Right atrium auricular region (tissue), 2 donors: ENCODE data around the gene EIF2S3B. TPM values are rescaled to one million over a fixed set of nuclear protein-coding genes. Genes with fewer than 3 reads are reported as not detected.

Experiments
- DNase-seq: peaks from one replicate; pipeline ENCODE4 v3.0.0-alpha.2; 2019; ENCODE audit warnings: low spot score
- H3K27ac ChIP-seq, 2 donors: fragments of 200-600 bp; sonication (generic); 1 replicate in 1 of 2; 2 replicates in 1 of 2; pipeline ENCODE4 v1.5.1; 2016 to 2019
- H3K27me3 ChIP-seq, 2 donors: fragments of 200-600 bp; sonication (generic); one replicate each; pipeline versions ENCODE4 v1.5.1 to v1.6.0; 2017 to 2019
- H3K36me3 ChIP-seq: fragments of 200-600 bp; sonication (generic); one replicate; pipeline ENCODE4 v1.5.1; 2016
- H3K4me1 ChIP-seq, 2 donors: fragments of 200-600 bp; sonication (generic); one replicate each; pipeline versions ENCODE4 v1.5.1 to v1.6.0; 2017 to 2019
- H3K4me3 ChIP-seq, 2 donors: fragments of 200-600 bp; sonication (generic); 1 replicate in 1 of 2; 2 replicates in 1 of 2; pipeline ENCODE4 v1.5.1; 2017 to 2019; ENCODE audit warnings: mild to moderate bottlenecking in 1 of 2, moderate library complexity in 1 of 2
- H3K9me3 ChIP-seq, 2 donors: fragments of 200-600 bp; sonication (generic); one replicate each; pipeline ENCODE4 v1.5.1; 2019
- CTCF ChIP-seq, 2 donors: fragments of 200-600 bp; sonication (generic); IDR thresholded peaks; one replicate each; pipeline ENCODE4 v1.5.1; 2019; ENCODE audit warnings: antibody characterized with exemption in 2 of 2
- total RNA-seq, 2 donors: library from RNA; depleted of rRNA; stranded (reverse); fragments of >200 nt; gene quantifications; one replicate each; pipeline ENCODE4 v1.1.0, GENCODE V29; 2016

The EIF2S3B gene
- total RNA-seq, 2 donors from 2014 or later = not detected

- Histone ChIP-seq H3K27me3 (no peaks in the 10 kb centered on the region), H3K36me3 (no peaks in the 10 kb centered on the region), H3K4me1 (no peaks in the 10 kb centered on the region), H3K27ac (no peak overlapping the region), H3K4me3 (no peak overlapping the region), H3K9me3 (no peaks in the 10 kb centered on the region)
- DNase-seq = no peak
- TF ChIP-seq CTCF (IDR thresholded peaks at IDR 0.05) = no peak
Measured at GRCh38 chr12:10557766-10558165, 52.1 kb downstream of the EIF2S3B start.

Other genes starting within 250 kb of the EIF2S3B start
- under 1 TPM; 0.82 to 0.94 TPM for gene KLRD1, start 198.0 kb upstream of the EIF2S3B start, total RNA-seq
- gene KLRK1, start 115.8 kb upstream of the EIF2S3B start, total RNA-seq = under 1 TPM; 0.28 to 0.59 TPM
- not detected for gene KLRC4, start 96.1 kb upstream of the EIF2S3B start, total RNA-seq
- not detected for gene KLRC3, start 85.3 kb upstream of the EIF2S3B start, total RNA-seq
- gene KLRC2, start 69.9 kb upstream of the EIF2S3B start, total RNA-seq = not detected
- gene KLRC1, start 52.5 kb upstream of the EIF2S3B start, total RNA-seq = under 1 TPM in 1 of 2 donors, not detected in 1; 0.24 TPM
- gene MAGOHB, start 107.7 kb downstream of the EIF2S3B start, total RNA-seq = 1 to 10 TPM; 5.5 to 6.2 TPM
- under 1 TPM in 1 of 2 donors, not detected in 1; 0.12 TPM for gene STYK1, start 168.2 kb downstream of the EIF2S3B start, total RNA-seq
- gene YBX3, start 217.4 kb downstream of the EIF2S3B start, total RNA-seq = 1,000 to 10,000 TPM in 1 of 2 donors, 100 to 1,000 TPM in 1; 612 to 1,061 TPM